ENCODE results near the gene HDAC9.

DNA sequence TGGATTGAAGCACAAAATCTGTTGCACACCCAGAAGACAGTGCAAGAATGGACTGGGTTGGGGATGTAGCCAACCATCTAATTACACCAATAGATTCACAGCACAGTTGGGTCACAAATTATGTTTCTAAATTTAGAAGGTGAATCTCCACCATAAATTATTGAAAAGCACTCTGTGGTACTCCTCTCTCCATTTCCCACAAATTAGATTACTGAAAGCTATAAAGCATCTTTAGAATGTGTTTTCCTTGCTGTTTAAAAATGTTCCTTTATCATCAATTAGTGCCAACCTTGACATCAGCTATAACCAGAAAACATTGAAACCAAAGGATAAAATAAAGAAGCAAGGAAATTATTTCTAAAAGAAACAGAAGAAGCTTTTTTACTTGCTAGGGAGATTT lies 39.9 kb upstream of the HDAC9 start:
- TF ChIP-seq, protein P1, sequence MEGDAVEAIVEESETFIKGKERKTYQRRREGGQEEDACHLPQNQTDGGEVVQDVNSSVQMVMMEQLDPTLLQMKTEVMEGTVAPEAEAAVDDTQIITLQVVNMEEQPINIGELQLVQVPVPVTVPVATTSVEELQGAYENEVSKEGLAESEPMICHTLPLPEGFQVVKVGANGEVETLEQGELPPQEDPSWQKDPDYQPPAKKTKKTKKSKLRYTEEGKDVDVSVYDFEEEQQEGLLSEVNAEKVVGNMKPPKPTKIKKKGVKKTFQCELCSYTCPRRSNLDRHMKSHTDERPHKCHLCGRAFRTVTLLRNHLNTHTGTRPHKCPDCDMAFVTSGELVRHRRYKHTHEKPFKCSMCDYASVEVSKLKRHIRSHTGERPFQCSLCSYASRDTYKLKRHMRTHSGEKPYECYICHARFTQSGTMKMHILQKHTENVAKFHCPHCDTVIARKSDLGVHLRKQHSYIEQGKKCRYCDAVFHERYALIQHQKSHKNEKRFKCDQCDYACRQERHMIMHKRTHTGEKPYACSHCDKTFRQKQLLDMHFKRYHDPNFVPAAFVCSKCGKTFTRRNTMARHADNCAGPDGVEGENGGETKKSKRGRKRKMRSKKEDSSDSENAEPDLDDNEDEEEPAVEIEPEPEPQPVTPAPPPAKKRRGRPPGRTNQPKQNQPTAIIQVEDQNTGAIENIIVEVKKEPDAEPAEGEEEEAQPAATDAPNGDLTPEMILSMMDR (IDR thresholded peaks at IDR 0.05), result no peak
- TF ChIP-seq POLR2A (IDR thresholded peaks at IDR 0.05), result no peak
